Esophagus muscularis mucosa (tissue), 3 donors: ENCODE measurements around the gene TNS4.

Source experiments
- CTCF ChIP-seq, 3 experiments: fragments of 200-600 bp in 2 of 3; fragments of 450-650 bp in 1 of 3; sonication (generic) in 2 of 3; IDR thresholded peaks; one replicate each; pipeline ENCODE4 v1.5.1; 2017 to 2019; ENCODE audit warnings: antibody characterized with exemption in 3 of 3, mild to moderate bottlenecking in 2 of 3, moderate library complexity in 1 of 3
- POLR2A ChIP-seq: fragments of 450-650 bp; IDR thresholded peaks from one replicate; pipeline ENCODE4 v1.6.1; 2017; ENCODE audit warnings: antibody characterized with exemption, moderate library complexity, mild to moderate bottlenecking, low read depth
- POLR2AphosphoS5 ChIP-seq, 2 donors: sonication (generic); formaldehyde crosslinking; IDR thresholded peaks; one replicate each; pipeline ENCODE4 v1.6.1; 2017; ENCODE audit warnings: antibody characterized with exemption in 2 of 2

- TF ChIP-seq CTCF (IDR thresholded peaks at IDR 0.05) (no peak), POLR2A (no peak), POLR2AphosphoS5 (IDR thresholded peaks at IDR 0.05) (no peak)
Observed at GRCh38 chr17:40516581-40517285, 15.3 kb upstream of the TNS4 start.
